Esophagus squamous epithelium (tissue), 4 donors: Measurements from ENCODE around the gene CCDC27.

Experiments used
- POLR2A ChIP-seq, 4 donors: fragments of 450-650 bp; IDR thresholded peaks; one replicate each; pipeline ENCODE4 v1.6.1; 2017; ENCODE audit warnings: antibody characterized with exemption in 4 of 4, mild to moderate bottlenecking in 4 of 4, moderate library complexity in 3 of 4
- TF ChIP-seq, protein P1 (sequence below), 6 experiments: fragments of 450-650 bp in 4 of 6; fragments of 200-600 bp in 2 of 6; sonication (generic) in 2 of 6; IDR thresholded peaks; one replicate each; pipeline ENCODE4 v1.5.1; 2016 to 2019; ENCODE audit warnings: antibody characterized with exemption in 6 of 6, mild to moderate bottlenecking in 4 of 6, moderate library complexity in 4 of 6

DNA sequence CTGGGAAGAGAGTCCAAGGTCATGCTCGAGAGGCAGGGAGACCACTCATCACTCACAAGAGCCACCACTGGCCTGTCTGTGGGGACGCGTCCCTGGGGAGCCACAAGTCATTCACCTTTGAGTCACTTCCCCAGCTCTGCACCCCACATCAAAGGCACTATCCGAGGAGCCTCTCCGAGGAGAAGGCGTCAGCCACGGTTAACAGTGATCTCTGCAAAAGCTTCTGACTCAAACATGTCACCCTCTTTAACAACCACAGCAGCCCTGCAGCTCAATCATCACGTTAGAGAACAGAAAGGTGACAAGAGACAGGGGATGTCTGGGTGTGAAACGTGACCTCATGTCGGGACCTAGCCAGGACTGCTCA lies 35.1 kb downstream of the CCDC27 start:
- TF ChIP-seq, protein P1, sequence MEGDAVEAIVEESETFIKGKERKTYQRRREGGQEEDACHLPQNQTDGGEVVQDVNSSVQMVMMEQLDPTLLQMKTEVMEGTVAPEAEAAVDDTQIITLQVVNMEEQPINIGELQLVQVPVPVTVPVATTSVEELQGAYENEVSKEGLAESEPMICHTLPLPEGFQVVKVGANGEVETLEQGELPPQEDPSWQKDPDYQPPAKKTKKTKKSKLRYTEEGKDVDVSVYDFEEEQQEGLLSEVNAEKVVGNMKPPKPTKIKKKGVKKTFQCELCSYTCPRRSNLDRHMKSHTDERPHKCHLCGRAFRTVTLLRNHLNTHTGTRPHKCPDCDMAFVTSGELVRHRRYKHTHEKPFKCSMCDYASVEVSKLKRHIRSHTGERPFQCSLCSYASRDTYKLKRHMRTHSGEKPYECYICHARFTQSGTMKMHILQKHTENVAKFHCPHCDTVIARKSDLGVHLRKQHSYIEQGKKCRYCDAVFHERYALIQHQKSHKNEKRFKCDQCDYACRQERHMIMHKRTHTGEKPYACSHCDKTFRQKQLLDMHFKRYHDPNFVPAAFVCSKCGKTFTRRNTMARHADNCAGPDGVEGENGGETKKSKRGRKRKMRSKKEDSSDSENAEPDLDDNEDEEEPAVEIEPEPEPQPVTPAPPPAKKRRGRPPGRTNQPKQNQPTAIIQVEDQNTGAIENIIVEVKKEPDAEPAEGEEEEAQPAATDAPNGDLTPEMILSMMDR (IDR thresholded peaks at IDR 0.05), result no peak
- TF ChIP-seq POLR2A (IDR thresholded peaks at IDR 0.05), result no peak
